CD4-positive, alpha-beta T cell treated with Interleukin-6 at 100 ng/mL for 8 hours (primary cell): Measurements from ENCODE around the gene DHX35.

ENCODE experiments used
- DNase-seq: peaks from one replicate; pipeline ENCODE4 v3.0.0-alpha.2; 2020; ENCODE audit warnings: mixed read lengths, low spot score

Gene DHX35

GRCh38 chr20:38962044-38962927 lies at the start of gene DHX35:
TSS of gene DHX35 (plus strand) at chr20:38962344. CDS start at chr20:38962368, 24 bp downstream.
- peak; percentile 98 for DNase-seq

DNA sequence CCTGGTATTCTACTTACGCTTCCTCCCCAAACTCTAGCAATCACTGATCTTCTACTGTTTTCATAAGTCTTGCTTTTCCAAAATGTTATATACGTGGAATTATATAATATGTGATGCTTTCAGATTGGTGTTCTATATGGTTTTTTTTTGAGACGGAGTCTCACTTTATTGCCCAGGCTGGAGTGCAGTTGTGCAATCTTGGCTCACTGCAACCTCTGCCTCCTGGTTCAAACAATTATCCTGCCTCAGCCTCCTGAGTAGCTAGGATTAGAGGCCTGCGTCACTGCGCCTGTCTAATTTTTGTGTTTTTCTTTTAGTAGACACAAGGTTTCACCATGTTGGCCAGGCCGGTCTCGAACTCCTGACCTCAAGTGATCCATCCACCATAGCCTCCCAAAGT lies 46.8 kb upstream of the DHX35 start:
- no peak for DNase-seq

DNA sequence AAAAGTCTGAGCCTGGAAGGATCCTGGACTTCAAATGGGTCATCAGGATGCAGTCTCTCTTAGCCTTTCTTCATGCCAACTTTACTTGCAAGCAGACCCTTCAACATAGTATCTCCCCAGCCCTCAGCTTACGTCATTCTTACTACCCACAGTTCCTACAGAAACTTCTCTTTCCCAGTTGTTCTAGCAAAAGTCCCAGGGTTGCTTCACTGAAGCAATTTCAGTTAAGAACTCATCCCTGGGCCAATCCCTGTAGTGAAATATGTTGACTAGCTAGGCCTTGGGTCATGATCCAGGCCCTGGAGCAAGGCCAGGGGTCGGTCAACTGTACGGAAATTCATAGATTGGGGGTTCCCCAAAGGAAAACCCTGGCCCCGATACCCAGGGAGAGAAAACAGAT lies 44.5 kb upstream of the DHX35 start:
- DNase-seq, result no peak

GRCh38 chr20:38918172-38918571 lies 44.0 kb upstream of the DHX35 start:
- DNase-seq, result no peak

- no peak for DNase-seq
Measured at GRCh38 chr20:38919683-38920082, 42.5 kb upstream of the DHX35 start.

DNA sequence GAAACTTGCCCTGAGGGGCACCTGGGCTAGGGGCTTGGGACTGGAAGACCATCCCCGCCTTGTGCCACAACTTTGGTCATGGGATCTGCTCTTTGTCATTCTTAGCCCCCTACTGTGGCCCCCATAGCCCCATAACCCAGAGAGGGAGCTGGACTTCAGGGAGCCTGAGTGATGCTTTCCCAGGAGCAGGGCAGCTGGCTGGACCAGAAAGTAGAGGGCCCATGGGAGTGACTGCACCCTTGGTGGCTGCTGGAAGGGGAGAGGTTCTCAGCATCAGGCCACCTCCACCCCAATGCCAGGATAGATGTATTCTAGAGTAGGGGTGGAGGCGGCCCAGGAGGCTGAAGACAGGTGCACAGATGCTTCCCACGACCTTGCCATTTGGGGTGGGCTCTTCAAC lies 41.7 kb upstream of the DHX35 start:
- no peak for DNase-seq

DNA sequence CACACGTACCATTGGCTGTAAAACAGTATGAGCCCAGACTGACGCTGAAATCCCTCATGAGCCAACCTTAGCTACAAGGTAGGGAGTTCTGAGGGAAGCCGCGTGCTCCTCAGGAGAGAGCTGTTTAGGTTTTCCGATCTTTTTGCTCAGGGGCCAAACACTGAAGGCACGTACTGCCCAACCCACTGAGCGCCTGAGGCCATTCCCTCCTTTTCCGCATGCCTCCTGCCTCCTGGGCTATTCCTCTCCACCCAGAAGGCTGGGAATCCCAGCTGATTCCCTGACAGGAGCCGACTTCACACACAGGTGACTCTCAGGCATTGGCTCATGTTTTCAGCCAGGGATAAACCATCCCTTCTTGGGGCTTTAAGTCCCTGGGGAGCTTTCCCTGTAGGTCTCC lies 41.3 kb upstream of the DHX35 start:
- DNase-seq, result no peak

DNA sequence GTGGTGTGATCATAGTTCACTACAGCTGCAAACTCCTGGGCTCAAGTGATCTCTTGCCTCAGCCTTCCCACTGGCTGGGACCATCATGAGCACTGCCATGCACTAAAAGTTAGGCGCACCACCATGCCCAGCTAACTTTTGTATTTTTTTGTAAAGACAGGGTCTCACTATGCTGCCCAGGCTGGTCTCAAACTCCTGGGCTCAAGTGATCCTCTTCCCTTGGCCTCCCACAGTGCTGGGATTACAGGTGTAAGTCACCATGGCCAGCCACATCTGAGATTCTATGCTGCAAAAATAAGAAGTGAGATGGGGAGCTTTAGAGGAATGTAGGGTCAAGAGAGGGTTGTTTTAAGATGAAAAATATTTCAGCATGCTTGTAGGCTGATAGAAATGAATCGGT lies 37.4 kb upstream of the DHX35 start:
- DNase-seq, result no peak

GRCh38 chr20:38926142-38926933 lies 35.8 kb upstream of the DHX35 start, which contains the start of gene FAM83D:
TSS of gene FAM83D (plus strand) at chr20:38926417. CDS start at chr20:38926443, 26 bp downstream.
- peak; percentile 93 for DNase-seq

DNA sequence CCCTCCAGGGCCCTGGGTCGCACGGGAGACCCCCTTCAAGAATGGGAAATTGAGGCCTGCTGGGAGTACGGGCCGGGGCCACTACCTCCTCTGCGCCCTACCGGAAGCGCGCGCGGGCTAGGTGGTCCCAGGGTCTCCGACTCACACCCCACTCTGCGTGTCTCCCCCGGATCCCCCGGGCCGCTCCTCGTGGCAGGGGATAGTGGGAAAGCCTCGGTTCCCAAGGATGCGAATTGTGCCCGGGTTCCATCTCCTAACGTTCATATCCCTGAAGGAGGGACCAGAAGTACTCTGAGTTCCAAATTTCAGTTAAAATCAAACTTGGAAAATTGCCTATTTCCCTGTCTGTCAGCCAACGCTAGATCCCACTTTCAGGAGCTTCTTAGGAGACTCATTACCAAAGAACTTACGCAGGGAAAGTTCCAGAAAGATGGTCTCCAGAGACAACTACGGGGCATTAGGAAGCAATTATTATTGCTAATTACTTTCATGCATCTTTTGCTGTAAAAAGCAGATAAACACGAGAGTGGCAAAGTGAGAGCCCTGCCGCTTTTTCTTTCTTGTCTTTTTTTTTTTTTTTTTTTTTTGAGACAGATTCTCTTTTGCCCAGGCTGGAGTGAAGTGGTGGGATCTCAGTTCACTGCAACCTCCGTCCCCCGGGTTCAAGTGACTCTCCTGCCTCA lies 35.1 kb upstream of the DHX35 start:
- no peak for DNase-seq

- no peak for DNase-seq
Measured at GRCh38 chr20:38927902-38928578, 34.1 kb upstream of the DHX35 start.

DNA sequence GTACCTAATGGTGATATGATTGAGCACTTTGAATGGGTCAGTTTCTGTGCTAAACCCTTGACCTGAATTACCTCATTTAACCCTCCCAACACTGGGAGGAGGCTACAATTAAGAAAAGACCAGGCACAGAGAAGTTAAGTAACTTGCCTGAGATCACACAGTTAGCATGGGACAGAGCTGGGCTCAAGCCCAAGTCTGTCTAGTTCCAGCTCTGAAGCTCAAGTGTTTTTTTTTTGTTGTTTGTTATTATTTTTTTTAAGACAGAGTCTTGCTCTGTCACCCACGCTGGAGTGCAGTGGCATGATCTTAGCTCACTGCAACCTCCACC lies 31.9 kb upstream of the DHX35 start:
- DNase-seq, result no peak

- DNase-seq, result no peak
Measured at GRCh38 chr20:38931984-38932383, 30.2 kb upstream of the DHX35 start.

DNA sequence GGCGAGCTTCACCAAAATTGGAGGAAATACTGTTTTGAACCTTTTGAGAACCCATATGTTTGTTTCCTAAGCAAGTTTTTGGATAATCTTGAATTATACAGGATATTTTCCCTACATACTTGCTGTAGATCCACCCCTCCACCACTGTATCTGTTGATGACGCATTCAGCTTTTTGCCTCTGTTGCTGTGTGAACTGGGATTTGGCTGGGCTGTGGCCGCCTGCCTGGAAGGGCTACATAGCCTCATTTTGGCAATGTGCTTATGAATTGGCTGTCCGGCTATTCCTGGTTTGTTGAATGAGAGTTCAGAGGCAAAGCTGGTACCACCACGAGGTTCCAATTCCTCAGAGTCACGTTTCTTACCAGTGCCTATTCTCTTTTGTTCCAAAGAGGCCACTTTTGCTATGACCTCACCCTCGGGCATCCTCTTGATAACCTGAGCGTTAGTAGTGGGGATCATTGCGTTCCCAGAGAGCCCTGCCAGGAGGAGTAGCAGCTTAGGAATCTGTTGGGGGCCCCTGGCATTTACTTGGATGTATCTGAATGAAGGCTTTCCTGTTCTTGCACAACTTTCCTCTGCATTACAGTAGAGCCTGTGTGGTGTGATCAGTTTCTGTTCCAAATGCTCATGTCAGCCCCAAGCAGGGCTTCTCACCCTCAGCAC lies 29.6 kb upstream of the DHX35 start:
- no peak for DNase-seq

DNA sequence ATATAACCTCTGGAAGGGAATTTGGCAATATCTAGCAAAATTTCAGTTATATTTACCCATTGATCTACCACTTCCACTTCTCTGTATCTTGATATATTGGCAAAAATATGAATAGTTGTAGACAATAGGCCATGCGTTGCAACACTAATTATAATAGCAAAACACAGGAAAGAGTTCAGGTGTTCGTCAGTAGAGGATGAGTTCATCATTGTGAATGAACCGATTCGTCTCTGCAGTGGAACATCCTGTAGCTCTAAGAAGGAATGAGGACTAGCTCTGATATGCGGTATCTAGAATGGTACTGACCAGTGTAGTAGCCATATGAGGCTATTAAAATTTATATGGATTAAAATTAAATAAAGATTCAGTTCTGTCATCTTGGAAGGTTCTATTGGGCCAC lies 27.6 kb upstream of the DHX35 start:
- DNase-seq, result no peak

DNA sequence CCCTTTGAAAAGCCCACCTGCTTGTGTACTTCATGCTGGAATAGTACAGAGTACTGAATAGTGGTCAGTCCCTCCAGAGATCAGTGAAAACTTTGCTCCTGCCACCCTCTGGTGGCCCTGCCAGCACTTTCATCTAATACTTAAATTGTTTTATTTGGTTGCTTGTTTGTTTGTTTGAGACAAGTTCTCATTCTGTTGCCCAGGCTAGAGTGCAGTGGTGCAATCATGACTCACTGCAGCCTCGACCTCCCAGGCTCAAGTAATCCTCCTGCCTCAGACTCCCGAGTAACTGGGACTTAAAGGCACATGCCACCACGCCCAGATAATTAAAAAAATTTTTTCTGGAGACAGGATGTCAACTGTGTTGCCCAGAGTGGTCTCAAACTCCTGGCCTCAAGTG lies 26.9 kb upstream of the DHX35 start:
- DNase-seq, result no peak

DNA sequence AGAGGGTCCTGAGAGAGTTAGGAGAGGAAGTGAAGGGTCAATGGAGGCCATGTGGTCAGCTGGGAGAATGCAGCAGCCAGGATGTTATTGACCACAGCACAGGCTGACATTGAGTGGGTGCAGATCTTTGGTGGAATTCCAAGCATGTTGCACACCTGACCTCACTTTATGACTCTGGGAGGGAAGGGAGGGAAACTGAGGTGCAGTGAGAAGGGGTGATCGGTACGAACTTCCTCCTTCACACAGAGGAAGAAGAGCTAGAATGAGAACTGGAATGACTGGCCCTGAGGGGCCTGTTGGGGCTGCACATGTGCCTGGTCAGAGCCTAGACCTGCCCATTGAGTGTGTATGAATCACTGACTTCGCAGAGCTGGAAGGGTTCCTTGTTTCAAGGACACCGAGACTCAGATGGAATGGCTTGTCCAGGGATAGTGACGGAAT lies 26.2 kb upstream of the DHX35 start:
- DNase-seq, result no peak

- DNase-seq, result no peak
Measured at GRCh38 chr20:38937000-38937399, 25.1 kb upstream of the DHX35 start.

DNA sequence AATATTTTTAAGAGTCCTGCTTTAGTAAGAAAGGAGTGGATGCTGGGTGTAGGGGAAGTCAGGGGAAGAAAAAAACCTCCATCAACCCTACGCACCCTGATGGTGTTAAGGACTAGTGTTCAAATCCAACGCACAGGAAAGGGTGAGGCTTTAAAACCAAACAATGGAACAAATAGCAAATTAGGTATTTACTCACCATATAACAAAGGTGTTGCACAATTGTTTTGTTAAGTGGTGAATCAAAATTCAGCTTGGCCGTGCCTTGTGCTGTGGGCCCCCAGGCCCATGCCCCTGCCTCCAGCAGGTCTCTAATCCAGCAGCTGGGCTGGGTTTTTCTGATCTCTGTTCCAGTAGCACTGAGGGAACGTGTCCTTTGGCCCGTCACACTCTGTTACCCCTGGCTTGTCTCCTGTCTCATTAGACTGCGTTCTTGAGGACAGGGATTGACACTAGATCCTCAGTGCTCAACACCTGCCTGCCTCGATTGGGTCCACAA lies 24.1 kb upstream of the DHX35 start:
- DNase-seq, result no peak

DNA sequence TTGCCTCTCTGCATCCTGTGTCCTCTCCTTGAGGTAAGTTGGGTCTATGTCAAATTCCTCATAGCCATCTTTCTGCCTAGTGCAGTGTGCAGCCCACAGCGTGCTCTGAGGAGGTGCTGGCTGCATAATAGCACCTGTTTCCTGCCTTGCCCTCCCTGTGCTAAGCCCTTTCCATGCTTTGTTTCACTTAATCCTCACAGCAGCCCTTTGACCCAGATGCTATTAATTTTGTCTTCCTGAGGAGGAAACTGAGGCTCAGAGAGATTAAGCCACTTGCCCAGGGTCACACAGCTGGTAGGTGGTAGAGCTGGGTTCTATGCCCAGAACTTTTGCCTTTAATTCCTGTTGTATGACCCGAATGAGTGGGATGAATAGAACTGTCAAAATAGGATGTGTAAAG lies 22.5 kb upstream of the DHX35 start:
- no peak for DNase-seq

DNA sequence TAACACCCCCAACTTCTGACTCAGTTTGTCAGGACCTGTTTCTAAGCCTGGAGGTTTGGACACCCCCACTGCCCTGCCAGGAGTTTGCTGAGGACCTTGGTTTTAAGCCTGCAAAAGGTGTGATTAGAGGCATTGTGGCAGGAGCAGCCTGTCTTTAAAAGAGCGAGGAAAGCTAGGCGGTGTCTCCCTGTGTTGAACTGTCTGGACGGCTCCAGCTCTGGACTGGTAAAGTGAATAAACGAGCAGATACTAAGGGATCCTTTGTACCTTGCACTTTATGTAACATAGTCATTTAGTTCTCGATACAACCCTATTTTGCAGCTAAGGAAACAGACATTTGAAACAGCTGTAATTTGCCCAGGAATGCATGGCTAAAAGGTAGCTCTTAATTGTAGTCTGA lies 21.5 kb upstream of the DHX35 start:
- no peak for DNase-seq
